EH (cell line): ENCODE data around the gene SURF6.

Experiments
- DNase-seq: peaks from one replicate; pipeline ENCODE4 v3.0.0-alpha.2; 2015; ENCODE audit warnings: low read depth

Gene SURF6

GRCh38 chr9:133367778-133368177, 31.8 kb upstream of the SURF6 start:
- no peak for DNase-seq

DNA sequence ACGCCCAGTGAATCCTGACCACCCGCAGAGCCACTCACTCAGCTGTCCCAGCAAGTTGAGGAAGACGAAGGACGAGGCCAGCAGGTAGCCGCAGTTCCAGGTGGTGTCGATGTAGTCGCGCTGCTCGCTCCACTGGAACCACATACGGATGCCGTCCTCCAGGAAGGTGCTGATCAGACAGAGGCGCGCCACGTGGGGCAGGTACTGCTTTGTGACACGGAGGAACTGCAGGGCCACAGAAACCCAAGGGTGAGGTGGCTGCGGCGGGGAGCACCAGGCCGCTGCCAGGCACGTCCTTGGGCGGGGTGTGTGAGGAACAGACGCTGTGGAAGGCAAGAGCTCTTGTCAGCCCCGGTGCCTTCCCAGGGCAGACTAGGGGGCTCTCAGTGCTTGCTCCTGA, 31.2 kb upstream of the SURF6 start:
- DNase-seq, result no peak

GRCh38 chr9:133366435-133366834, 30.4 kb upstream of the SURF6 start:
- DNase-seq, result no peak

GRCh38 chr9:133362359-133363044, 26.5 kb upstream of the SURF6 start:
- DNase-seq, result peak; percentile 18

DNA sequence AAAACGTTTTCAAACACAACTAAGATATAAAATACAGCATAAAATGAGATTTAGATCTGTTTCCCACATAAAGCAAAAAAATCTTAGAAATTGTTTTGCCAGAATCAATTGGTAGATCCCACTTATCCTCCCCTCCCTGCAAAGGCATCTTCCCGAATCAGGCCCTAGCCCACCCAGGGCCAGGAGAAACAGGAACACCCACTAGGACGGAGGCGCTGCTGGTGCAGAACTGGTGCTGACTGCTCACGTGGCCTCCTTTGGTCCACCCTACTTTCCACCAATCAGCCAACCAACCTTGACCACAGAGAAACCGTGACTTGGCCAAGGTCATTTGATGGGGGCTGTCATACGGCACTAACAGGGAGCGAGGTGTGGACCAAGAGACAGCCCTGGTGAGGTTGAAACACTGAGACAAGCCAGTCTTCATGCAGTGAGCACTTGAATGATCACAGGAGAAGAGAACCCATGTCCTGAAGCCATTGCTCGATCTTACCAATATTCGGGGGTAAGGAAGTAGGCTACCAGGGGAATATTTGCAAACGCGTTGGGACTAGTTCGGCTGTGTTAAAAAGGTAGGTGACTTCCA, 25.6 kb upstream of the SURF6 start:
- no peak for DNase-seq

DNA sequence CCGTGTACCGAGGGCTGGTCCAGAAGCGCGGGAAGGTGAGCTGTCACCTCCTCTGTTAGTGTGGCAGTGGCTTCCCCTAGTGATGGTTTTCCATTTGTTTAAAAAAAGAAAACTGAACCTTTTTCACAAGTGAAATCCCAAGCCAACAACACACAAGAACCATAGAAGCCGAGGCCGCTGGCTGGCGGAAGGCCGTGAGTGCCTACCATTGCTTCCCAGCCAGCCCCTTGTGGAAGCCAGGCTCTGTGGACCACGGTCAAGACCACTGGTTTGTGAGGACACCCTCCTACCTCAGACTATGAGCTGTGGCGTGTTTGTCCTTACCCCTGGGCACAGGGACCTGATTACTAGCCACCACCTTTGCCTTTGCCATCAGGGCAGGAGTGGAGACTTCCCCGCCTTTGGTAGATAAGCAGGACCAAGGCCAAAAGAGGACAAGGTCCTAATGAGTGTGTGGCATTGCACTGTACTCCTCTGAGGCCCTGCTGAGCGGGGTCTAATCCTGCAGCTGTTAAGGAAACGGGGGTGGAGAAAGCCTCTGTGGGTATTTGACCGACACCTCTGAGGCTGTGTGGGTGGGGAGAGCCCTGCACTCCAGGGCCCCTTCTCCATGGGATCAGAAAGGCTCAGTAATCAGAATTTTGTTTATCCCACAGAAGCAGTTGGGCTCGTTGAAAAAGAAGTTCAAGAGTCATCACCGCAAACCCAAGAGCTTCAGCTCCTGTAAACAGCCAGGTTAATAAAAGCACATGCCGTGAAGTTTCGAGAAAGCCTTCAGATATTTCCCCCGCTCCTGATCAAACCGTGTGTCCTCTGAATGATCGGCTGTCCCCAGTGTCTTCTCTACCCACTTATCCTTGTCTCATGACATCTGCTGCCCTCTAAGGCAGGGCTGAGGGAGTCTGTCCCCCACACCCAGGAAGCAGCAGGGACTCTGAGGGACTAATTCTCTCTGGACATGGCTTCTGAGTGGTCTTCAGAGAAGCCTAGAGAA, 24.7 kb upstream of the SURF6 start:
- DNase-seq, result no peak

- DNase-seq, result peak; percentile 30
Measured at GRCh38 chr9:133359399-133360175, 23.6 kb upstream of the SURF6 start.

DNA sequence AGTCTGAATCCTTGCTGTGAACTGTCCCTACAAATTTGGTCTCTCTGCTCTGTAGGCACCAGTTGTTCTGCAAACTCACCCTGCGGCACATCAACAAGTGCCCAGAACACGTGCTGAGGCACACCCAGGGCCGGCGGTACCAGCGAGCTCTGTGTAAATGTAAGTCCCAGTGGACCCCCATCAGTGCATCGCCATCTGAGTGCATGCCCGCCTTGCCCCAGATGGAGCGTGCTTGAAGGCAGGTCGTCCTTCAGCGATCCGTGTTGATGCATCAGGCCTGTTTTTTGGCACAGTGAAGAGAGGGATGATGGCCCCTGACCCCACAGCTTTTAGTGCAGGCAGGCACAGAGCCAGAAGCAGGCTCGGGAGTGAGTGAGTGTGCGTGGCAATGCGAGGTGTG, 21.7 kb upstream of the SURF6 start:
- DNase-seq, result no peak

- DNase-seq, result peak; percentile 82
Measured at GRCh38 chr9:133356391-133357091, 20.6 kb upstream of the SURF6 start, which contains the start of the genes SURF1 and SURF2. TSS of gene SURF1 (minus strand) at chr9:133356487. CDS start at chr9:133356453, 34 bp downstream. TSS of gene SURF2 (plus strand) at chr9:133356550. CDS start at chr9:133356593, 43 bp downstream.

GRCh38 chr9:133355881-133356357, 19.9 kb upstream of the SURF6 start:
- DNase-seq, result peak; percentile 28

DNA sequence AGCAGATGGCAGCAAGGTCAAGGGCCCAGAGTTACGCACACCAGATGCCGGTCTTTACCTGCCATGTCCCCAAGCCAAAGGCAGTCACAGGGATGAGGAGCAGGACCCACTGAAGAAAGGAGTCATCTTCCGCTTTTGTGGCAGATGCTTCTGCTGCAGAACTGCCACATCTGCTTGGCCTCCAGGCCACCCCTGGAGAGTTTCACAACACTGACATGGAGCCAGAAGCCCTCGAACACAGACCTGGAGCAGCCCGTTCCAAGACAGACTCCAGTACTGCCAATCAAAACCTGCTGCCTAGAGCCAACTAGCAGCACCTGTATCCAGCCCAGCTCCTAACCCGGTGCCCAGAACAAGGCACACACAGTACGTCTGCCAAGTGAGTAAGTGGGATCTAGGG, 18.8 kb upstream of the SURF6 start:
- no peak for DNase-seq

DNA sequence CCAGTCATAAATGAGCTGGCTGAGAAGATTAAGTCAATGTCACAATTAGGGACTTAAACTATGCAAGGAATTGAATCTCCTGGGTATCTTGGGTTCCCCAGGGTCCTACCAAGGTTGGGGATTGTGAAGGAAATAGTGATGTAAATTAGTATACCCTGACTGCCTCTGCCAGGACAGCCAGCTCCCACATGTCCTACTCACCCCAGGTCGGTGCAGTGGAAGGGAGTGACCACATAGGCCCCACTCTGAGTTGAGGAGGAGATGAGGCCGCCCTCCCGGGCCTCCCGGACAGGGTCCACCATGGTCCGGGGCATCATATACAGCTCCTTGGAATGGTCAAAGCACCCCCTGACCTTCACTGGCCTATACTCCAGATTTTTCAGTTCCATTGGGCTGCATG, 17.6 kb upstream of the SURF6 start:
- no peak for DNase-seq

DNA sequence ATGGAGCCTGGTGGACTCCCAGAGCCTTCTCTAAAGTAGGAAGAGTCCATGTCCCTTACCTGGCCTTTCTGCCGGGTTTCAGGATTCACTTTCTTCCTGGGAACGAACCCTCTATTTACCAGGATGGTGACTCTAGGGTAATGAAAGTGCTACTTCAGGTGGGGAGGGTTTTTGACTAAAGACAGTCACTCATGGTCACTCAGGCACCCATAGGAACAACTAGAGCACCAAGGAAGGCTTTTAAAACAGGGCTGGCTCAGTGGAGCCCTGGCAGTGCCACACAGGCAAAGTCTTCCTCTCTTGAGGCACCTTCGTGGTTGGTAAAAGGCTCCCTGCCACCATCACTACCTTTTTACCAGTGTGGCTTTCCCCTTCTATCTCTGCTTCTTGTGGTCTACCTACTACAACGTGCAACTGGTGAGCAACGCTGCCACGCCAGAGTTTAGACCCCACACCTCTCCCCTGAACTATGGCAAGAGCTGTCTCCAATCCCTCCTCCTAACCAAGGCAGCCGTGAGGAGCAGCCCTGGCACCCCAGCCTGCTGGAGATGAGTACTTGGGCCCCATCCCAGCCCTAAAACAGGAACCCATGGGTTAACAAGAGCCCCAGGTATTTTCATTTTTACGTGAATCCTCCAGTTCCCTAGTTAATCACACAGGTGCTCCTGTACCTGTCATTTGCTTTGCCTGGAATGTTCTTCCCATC, 16.8 kb upstream of the SURF6 start:
- DNase-seq, result no peak

DNA sequence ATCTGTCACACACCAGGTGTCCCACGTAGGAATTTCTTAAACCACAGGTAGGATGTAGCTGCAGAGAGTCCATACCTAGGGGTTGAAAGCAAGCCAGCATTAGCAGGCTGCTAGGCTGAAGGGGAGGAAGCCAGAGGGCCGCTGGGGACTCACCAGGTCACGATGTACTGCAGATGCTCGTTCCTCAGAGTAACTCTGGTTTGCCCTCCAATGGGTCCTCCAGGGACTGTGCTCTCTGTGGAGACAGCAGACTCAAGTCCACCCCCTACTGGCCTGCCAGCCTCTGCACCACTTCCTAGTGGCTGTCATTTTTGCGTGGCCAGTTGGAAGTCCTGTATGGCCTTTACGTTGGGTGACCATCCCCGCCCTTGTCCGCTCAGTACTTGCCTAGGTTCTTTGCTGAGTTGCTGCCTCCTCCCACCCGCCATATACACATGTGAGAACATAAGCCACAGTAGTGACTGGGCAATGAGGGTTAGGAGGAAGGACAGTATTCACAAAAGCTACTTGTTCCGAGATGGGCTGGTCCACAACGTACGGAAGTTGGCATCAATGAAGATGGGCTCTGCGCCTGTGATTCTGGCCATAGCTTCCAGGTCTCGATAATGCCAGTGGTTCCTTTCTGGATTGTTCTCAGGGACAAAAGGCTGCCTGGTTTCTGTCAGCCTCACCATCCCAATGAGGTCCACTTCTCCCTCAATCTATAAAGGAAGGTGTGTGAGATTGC, 16.1 kb upstream of the SURF6 start:
- DNase-seq, result peak; percentile 68

GRCh38 chr9:133351526-133351907, 15.5 kb upstream of the SURF6 start:
- no peak for DNase-seq

DNA sequence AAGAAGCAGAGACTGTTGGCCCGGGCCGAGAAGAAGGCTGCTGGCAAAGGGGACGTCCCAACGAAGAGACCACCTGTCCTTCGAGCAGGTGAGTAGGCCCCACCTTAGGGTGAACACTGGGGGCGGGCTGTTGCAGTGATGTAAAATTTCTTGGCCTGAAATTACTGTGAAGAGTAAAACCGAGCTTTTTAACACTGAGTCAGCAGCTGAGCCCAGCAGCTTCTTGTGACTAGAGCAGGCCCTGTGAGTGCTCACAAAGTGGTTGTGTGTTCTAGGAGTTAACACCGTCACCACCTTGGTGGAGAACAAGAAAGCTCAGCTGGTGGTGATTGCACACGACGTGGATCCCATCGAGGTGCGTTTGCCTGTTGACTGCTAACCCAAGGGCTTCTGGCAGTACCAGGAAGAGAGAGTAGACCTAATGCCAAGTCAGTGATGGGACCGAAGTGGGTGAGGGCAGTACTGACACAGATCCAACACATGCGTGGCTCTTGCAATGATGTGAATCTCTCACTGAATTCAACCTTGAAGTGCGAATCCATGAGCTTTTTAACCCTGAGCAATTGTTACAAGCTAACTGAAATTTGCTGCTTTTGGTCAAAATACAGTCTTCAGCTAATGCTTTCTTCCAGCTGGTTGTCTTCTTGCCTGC, 14.1 kb upstream of the SURF6 start:
- DNase-seq, result no peak

GRCh38 chr9:133348718-133349573, 13.0 kb upstream of the SURF6 start:
- peak; percentile 15 for DNase-seq
